ENCODE results near the gene THAP11.
A peak's percentile ranks its signal among the peaks of the same experiment; 100 is the strongest.
"Not testable (repeated sequence)": the region's sequence is repeated elsewhere in the genome, so short reads cannot be mapped to it uniquely, and the experiment has no call there.

Gene THAP11

GRCh38 chr16:67862623-67863583 lies 20.8 kb downstream of the THAP11 start:
- no peak for DNase-seq (ENCODE audit: low read depth in 2 of 2)

GRCh38 chr16:67864044-67864443 lies 21.9 kb downstream of the THAP11 start:
- not testable (repeated sequence) for DNase-seq (ENCODE audit: low read depth in 2 of 2)

GRCh38 chr16:67864594-67864993 lies 22.5 kb downstream of the THAP11 start:
- no peak for DNase-seq (ENCODE audit: low read depth in 2 of 2)

- DNase-seq (ENCODE audit: low read depth in 2 of 2) = no peak
Observed at GRCh38 chr16:67865318-67865717, 23.2 kb downstream of the THAP11 start.

GRCh38 chr16:67868290-67868689 lies 26.2 kb downstream of the THAP11 start:
- no peak for DNase-seq (ENCODE audit: low read depth in 2 of 2)

- no peak for DNase-seq (ENCODE audit: low read depth in 2 of 2)
Observed at GRCh38 chr16:67869653-67870052, 27.5 kb downstream of the THAP11 start.

GRCh38 chr16:67871256-67871655 lies 29.1 kb downstream of the THAP11 start:
- no peak for DNase-seq (ENCODE audit: low read depth in 2 of 2)

- DNase-seq (ENCODE audit: low read depth in 2 of 2) = no peak
Observed at GRCh38 chr16:67872131-67872630, 30.1 kb downstream of the THAP11 start.

GRCh38 chr16:67872631-67873434 lies 30.7 kb downstream of the THAP11 start, which contains the start of gene EDC4:
EDC4 (plus strand) TSS chr16:67873052; CDS start chr16:67873262, 210 bp downstream.
- peak; percentile 70 to 85 for DNase-seq (ENCODE audit: low read depth in 2 of 2)

- DNase-seq (ENCODE audit: low read depth in 2 of 2) = no peak
Observed at GRCh38 chr16:67873435-67874370, 31.6 kb downstream of the THAP11 start.

- no peak for DNase-seq (ENCODE audit: low read depth in 2 of 2)
Observed at GRCh38 chr16:67874372-67874771, 32.3 kb downstream of the THAP11 start.

- no peak for DNase-seq (ENCODE audit: low read depth in 2 of 2)
Observed at GRCh38 chr16:67877064-67877463, 34.9 kb downstream of the THAP11 start.

GRCh38 chr16:67878232-67878631 lies 36.1 kb downstream of the THAP11 start:
- no peak for DNase-seq (ENCODE audit: low read depth in 2 of 2)

GRCh38 chr16:67878846-67879245 lies 36.7 kb downstream of the THAP11 start:
- no peak for DNase-seq (ENCODE audit: low read depth in 2 of 2)

GRCh38 chr16:67879462-67879861 lies 37.3 kb downstream of the THAP11 start:
- DNase-seq (ENCODE audit: low read depth in 2 of 2) = no peak

GRCh38 chr16:67879936-67880335 lies 37.8 kb downstream of the THAP11 start:
- no peak for DNase-seq (ENCODE audit: low read depth in 2 of 2)

GRCh38 chr16:67880584-67880983 lies 38.5 kb downstream of the THAP11 start:
- no peak for DNase-seq (ENCODE audit: low read depth in 2 of 2)

GRCh38 chr16:67881621-67882161 lies 39.6 kb downstream of the THAP11 start:
- no peak for DNase-seq (ENCODE audit: low read depth in 2 of 2)

- DNase-seq (ENCODE audit: low read depth in 2 of 2) = no peak
Observed at GRCh38 chr16:67882374-67883145, 40.4 kb downstream of the THAP11 start.

Measured in stimulated activated CD4-positive, alpha-beta T cell treated with anti-CD3 and anti-CD28 coated beads, Interleukin-15, amount 100 ng/mL, for 48 hours (primary cell).